Measurements from ENCODE around the gene CDHR4.

- TF ChIP-seq CTCF (IDR thresholded peaks at IDR 0.05; ENCODE audit: poor library complexity): no peak
- no peak for TF ChIP-seq EZH2phosphoT487 (IDR thresholded peaks at IDR 0.05; ENCODE audit: low read depth, severe bottlenecking, unreplicated experiment)
- no peak for TF ChIP-seq EZH2 (IDR thresholded peaks at IDR 0.05; ENCODE audit: borderline replicate concordance)
These were observed 8.9 kb downstream of the CDHR4 start for GRCh38 chr3:49790626-49791411.
